ENCODE data around the gene TM7SF2. TPM values are rescaled to one million over a fixed set of nuclear protein-coding genes. Genes with fewer than 3 reads are reported as not detected.
A peak's percentile ranks its signal among the peaks of the same experiment; 100 is the strongest.

TM7SF2 gene
- total RNA-seq, 6 donors from 2014 or later: 36.8 to 82.7 (median 45.5) TPM

- peak overlapping the region; percentile 61 to 75 (median 68) for H3K27ac ChIP-seq
Observed at GRCh38 chr11:65151331-65151899, 39.7 kb downstream of the TM7SF2 start.

GRCh38 chr11:65152122-65152521 is 40.5 kb downstream of the TM7SF2 start:
- H3K4me1 ChIP-seq: peaks cover 0 to 18% (median 14%) of the 10 kb centered on the region in 4 donors
- DNase-seq (no peak), ATAC-seq (ENCODE audit: low FRiP score in 2 of 2) (no peak)
- peak overlapping the region in 1 of 4 donors; percentile 74 for H3K27ac ChIP-seq
- TF ChIP-seq, protein P1, sequence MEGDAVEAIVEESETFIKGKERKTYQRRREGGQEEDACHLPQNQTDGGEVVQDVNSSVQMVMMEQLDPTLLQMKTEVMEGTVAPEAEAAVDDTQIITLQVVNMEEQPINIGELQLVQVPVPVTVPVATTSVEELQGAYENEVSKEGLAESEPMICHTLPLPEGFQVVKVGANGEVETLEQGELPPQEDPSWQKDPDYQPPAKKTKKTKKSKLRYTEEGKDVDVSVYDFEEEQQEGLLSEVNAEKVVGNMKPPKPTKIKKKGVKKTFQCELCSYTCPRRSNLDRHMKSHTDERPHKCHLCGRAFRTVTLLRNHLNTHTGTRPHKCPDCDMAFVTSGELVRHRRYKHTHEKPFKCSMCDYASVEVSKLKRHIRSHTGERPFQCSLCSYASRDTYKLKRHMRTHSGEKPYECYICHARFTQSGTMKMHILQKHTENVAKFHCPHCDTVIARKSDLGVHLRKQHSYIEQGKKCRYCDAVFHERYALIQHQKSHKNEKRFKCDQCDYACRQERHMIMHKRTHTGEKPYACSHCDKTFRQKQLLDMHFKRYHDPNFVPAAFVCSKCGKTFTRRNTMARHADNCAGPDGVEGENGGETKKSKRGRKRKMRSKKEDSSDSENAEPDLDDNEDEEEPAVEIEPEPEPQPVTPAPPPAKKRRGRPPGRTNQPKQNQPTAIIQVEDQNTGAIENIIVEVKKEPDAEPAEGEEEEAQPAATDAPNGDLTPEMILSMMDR (IDR thresholded peaks at IDR 0.05): no peak
- TF ChIP-seq EP300 (IDR thresholded peaks at IDR 0.05) (no peak), POLR2AphosphoS5 (IDR thresholded peaks at IDR 0.05) (no peak), POLR2A (IDR thresholded peaks at IDR 0.05) (no peak)
- H3K36me3 ChIP-seq: no peaks in the 10 kb centered on the region
- WGBS, 2 donors: 79 to 80% methylated on average over 2 of the region's 2 CpGs
- H3K27me3 ChIP-seq: no peaks in the 10 kb centered on the region
- no peaks in the 10 kb centered on the region for H3K9me3 ChIP-seq
- H3K4me3 ChIP-seq: no peak overlapping the region

More at GRCh38 chr11:65151331-65151899, 39.7 kb downstream of the TM7SF2 start:
- Histone ChIP-seq H3K27me3 (no peaks in the 10 kb centered on the region), H3K4me1 (peaks cover 0 to 18% (median 14%) of the 10 kb centered on the region in 4 donors), H3K36me3 (no peaks in the 10 kb centered on the region), H3K4me3 (no peak overlapping the region), H3K9me3 (no peaks in the 10 kb centered on the region)
- peak in 1 of 2 donors; percentile 30 for ATAC-seq (ENCODE audit: low FRiP score in 2 of 2)
- DNase-seq: no peak
- WGBS, 2 donors: 55 to 59% methylated on average over 3 of the region's 3 CpGs
- TF ChIP-seq POLR2AphosphoS5 (IDR thresholded peaks at IDR 0.05): no peak
- TF ChIP-seq POLR2A (IDR thresholded peaks at IDR 0.05): no peak
- TF ChIP-seq EP300 (IDR thresholded peaks at IDR 0.05): no peak
- TF ChIP-seq, protein P1 (IDR thresholded peaks at IDR 0.05): no peak

- Histone ChIP-seq H3K4me3 (no peak overlapping the region), H3K27ac (no peak overlapping the region), H3K36me3 (no peaks in the 10 kb centered on the region), H3K9me3 (no peaks in the 10 kb centered on the region), H3K4me1 (peaks cover 0 to 6% (median 3%) of the 10 kb centered on the region in 4 donors), H3K27me3 (no peaks in the 10 kb centered on the region)
- DNase-seq (no peak), ATAC-seq (ENCODE audit: low FRiP score in 2 of 2) (no peak)
- no peak for TF ChIP-seq EP300 (IDR thresholded peaks at IDR 0.05)
- TF ChIP-seq, protein P1 (IDR thresholded peaks at IDR 0.05): no peak
- 83 to 97% methylated on average over 3 of the region's 3 CpGs for WGBS, 2 donors
Observed at GRCh38 chr11:65156256-65156655, 44.6 kb downstream of the TM7SF2 start.

- Histone ChIP-seq H3K4me1 (no peaks in the 10 kb centered on the region), H3K27me3 (no peaks in the 10 kb centered on the region), H3K27ac (no peak overlapping the region), H3K9me3 (no peaks in the 10 kb centered on the region), H3K36me3 (no peaks in the 10 kb centered on the region), H3K4me3 (no peak overlapping the region)
- DNase-seq (no peak), ATAC-seq (ENCODE audit: low FRiP score in 2 of 2) (no peak)
- WGBS, 2 donors: 86 to 100% methylated on average over 2 to 3 of the region's 3 CpGs
- TF ChIP-seq POLR2AphosphoS5 (IDR thresholded peaks at IDR 0.05) (no peak), EP300 (IDR thresholded peaks at IDR 0.05) (no peak), POLR2A (IDR thresholded peaks at IDR 0.05) (no peak)
- TF ChIP-seq, protein P1 (IDR thresholded peaks at IDR 0.05): no peak
Observed at GRCh38 chr11:65156926-65157325, 45.3 kb downstream of the TM7SF2 start.

GRCh38 chr11:65157336-65157735 is 45.7 kb downstream of the TM7SF2 start:
- Histone ChIP-seq H3K4me3 (no peak overlapping the region), H3K27ac (no peak overlapping the region), H3K36me3 (no peaks in the 10 kb centered on the region), H3K9me3 (no peaks in the 10 kb centered on the region), H3K27me3 (no peaks in the 10 kb centered on the region), H3K4me1 (no peaks in the 10 kb centered on the region)
- TF ChIP-seq EP300 (IDR thresholded peaks at IDR 0.05) (no peak), POLR2AphosphoS5 (IDR thresholded peaks at IDR 0.05) (no peak), POLR2A (IDR thresholded peaks at IDR 0.05) (no peak)
- TF ChIP-seq, protein P1 (IDR thresholded peaks at IDR 0.05): no peak
- no peak for ATAC-seq (ENCODE audit: low FRiP score in 2 of 2)
- no peak for DNase-seq
- 50 to 62% methylated on average over 3 of the region's 3 CpGs for WGBS, 2 donors

Measured in upper lobe of left lung (tissue), 6 donors.